Heart right ventricle (tissue), 16 donors: ENCODE measurements around the gene TSPAN9. TPM values are rescaled to one million over a fixed set of nuclear protein-coding genes. Genes with fewer than 3 reads are reported as not detected.

Source experiments
- ATAC-seq, 8 donors: fragments of 200-7000 bp; cut with Tn5 transposase; one replicate each; pipeline ENCODE4 v1.9.1; 2020; ENCODE audit warnings: mild to moderate bottlenecking in 8 of 8, moderate library complexity in 8 of 8, moderate number of reproducible peaks in 1 of 8
- DNase-seq, 2 donors: peaks; one replicate each; pipeline ENCODE4 v3.0.0-alpha.2; 2020
- H3K27ac ChIP-seq, 10 donors: fragments of 200-600 bp; sonication (generic) in 2 of 10; one replicate each; pipeline versions ENCODE4 v1.5.0 to v1.8.0; 2020 to 2022; ENCODE audit warnings: mild to moderate bottlenecking in 3 of 10
- H3K27me3 ChIP-seq, 7 donors: fragments of 200-600 bp; one replicate each; pipeline ENCODE4 v1.8.0; 2021 to 2022; ENCODE audit warnings: mild to moderate bottlenecking in 2 of 7
- H3K36me3 ChIP-seq, 9 donors: fragments of 200-600 bp; sonication (generic) in 1 of 9; one replicate each; pipeline versions ENCODE4 v1.5.0 to v1.8.0; 2020 to 2022; ENCODE audit warnings: mild to moderate bottlenecking in 2 of 9
- H3K4me1 ChIP-seq, 9 donors: fragments of 200-600 bp; sonication (generic) in 1 of 9; one replicate each; pipeline versions ENCODE4 v1.5.0 to v1.8.0; 2020 to 2022; ENCODE audit warnings: mild to moderate bottlenecking in 4 of 9
- H3K4me3 ChIP-seq, 10 donors: fragments of 200-600 bp; sonication (generic) in 2 of 10; one replicate each; pipeline versions ENCODE4 v1.5.0 to v1.8.0; 2020 to 2022; ENCODE audit warnings: mild to moderate bottlenecking in 7 of 10, moderate library complexity in 2 of 10
- H3K9me3 ChIP-seq, 11 donors: fragments of 200-600 bp in 10 of 11; sonication (generic) in 2 of 11; one replicate each; pipeline versions ENCODE4 v1.5.0 to v1.8.0; 2013 to 2022; ENCODE audit warnings: mild to moderate bottlenecking in 2 of 11, control low read depth in 1 of 11, moderate library complexity in 1 of 11
- CTCF ChIP-seq, 9 donors: fragments of 200-600 bp; sonication (generic) in 2 of 9; IDR thresholded peaks; one replicate each; pipeline versions ENCODE4 v1.5.0 to v1.8.0; 2021 to 2022; ENCODE audit warnings: antibody characterized with exemption in 9 of 9, mild to moderate bottlenecking in 5 of 9, moderate library complexity in 1 of 9
- WGBS, 2 donors: extraction: QIAGEN DNeasy Blood & Tissue Kit; methylation state at CpG; one replicate each; pipeline ENCODE4 v1.1.7; 2013; ENCODE audit warnings: inconsistent platforms in 1 of 2; 5-methylcytosine and 5-hydroxymethylcytosine counted together
- intact Hi-C, 10 donors: fragments of 100-400 bp; cut with DNase I; formaldehyde crosslinking; loops; one replicate each; pipeline versions ENCODE4 v1.11.1 to v1.14.2; 2022
- polyA plus RNA-seq, 2 donors: library from polyadenylated mRNA; stranded (reverse); fragments of 200-250 nt; gene quantifications; one replicate each; pipeline ENCODE4 v1.2.3, GENCODE V29; 2013
- total RNA-seq, 10 donors: library from RNA; stranded (reverse); fragmentation: NEBNext Ultra II Directional in 3 of 10; extraction: Animal tissue kit (Norgen Biotek cat#: 25700) in 3 of 10; gene quantifications; one replicate each; pipeline versions ENCODE4 v1.2.1 to v1.2.4, GENCODE V29; 2021 to 2023
- donor health status: Arrhythmogenic right ventricular cardiomyopathy.
- donor health status: ischemic (EF 13 %, LVEDD 7.1; RV severe dilation, severe dysfunction).
- donor health status: healthy with polysubstance abuse.
- donor health status: DM: no; HTN: yes; CAD: no.
- donor health status: DM: no; HTN: no; CAD: no.
- donor health status: ischemic (EF 25% LVEDD 6.9; RV normal size, moderate dysfunction).
- donor health status: ischemic (EF 25% LVEDD 5.7; RV mildly dilated, moderate dysfunction).
- donor health status: healthy.
- donor health status: DM: yes; HTN: yes; CAD: no.
- donor health status: Ischemic cardiomyopathy.
- donor health status: ischemic (EF 35%, LVEDD 5.7; RV mildly dilated, moderate dysfunction).
- donor health status: nonischemic (EF 11% LVEDD 7.7; RV severe dilation, severe dysfunction).
- donor health status: DM: yes; HTN: yes; CAD: no.
- donor health status: PGD.
- donor health status: ischemic (EF 29% LVEDD 5.4; RV normal size, mild dysfunction).
- donor health status: nonischemic (EF 23%, LVEDD 6.1; RV moderate dilation, normal function).

TSPAN9 gene
- total and polyA plus RNA-seq, 12 donors: 63.0 to 401 (median 251) TPM

DNA sequence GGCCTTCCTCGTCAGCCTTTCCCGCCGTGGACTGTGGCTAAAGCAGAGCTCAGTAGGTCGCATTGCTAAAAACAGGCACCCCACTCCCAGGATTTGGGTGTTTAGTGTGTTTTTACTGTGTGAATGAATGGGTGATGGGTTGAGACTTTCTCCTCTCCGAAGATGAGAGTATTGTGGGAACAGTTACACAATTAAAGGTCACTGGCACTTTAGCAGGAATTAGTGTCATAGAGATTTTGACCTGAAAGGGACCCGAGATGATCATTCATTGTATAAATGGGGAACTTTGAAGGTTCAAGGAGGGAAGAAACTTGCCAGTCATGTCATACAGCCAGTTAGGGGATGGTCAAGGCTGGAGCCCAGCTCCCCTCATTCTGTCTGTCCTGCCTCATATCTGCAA, 56.9 kb downstream of the TSPAN9 start:
- ATAC-seq: no peak
- WGBS, 2 donors: 66 to 74% methylated on average over 6 of the region's 6 CpGs
- Histone ChIP-seq H3K27ac (peak overlapping the region in 6 of 10 donors; percentile 40 to 80 (median 74)), H3K27me3 (peaks cover 0 to 12% (median 0%) of the 10 kb centered on the region in 7 donors), H3K36me3 (no peaks in the 10 kb centered on the region), H3K4me3 (no peak overlapping the region), H3K9me3 (no peaks in the 10 kb centered on the region), H3K4me1 (peaks cover 38 to 100% (median 88%) of the 10 kb centered on the region in 9 donors)
- TF ChIP-seq CTCF (IDR thresholded peaks at IDR 0.05): no peak
- intact Hi-C loops: loop anchor here in 8 of 10 donors (2.0 to 10.0 kb wide), 4 partner anchors 57 to 141 kb away; partner anchors contain the start of gene TSPAN9 (in 5 of the 8)
- no peak for DNase-seq

GRCh38 chr12:3134526-3135135, 57.5 kb downstream of the TSPAN9 start:
- Histone ChIP-seq H3K4me1 (peaks cover 35 to 100% (median 85%) of the 10 kb centered on the region in 9 donors), H3K9me3 (no peaks in the 10 kb centered on the region), H3K4me3 (no peak overlapping the region), H3K27ac (peak overlapping the region in 5 of 10 donors; percentile 18 to 76 (median 73)), H3K36me3 (no peaks in the 10 kb centered on the region), H3K27me3 (peaks cover 0 to 12% (median 0%) of the 10 kb centered on the region in 7 donors)
- 87 to 89% methylated on average over 13 of the region's 13 CpGs for WGBS, 2 donors
- no peak for TF ChIP-seq CTCF (IDR thresholded peaks at IDR 0.05)
- ATAC-seq: no peak
- DNase-seq: no peak
- intact Hi-C loops: loop anchor here (1.0 to 10.0 kb wide), 8 partner anchors 57 to 143 kb away; partner anchors contain the start of gene TSPAN9 (in 5 of the 10)

- WGBS, 2 donors: 72 to 74% methylated on average over 19 of the region's 19 CpGs
- peak; percentile 11 to 52 (median 44) for ATAC-seq
- intact Hi-C loops: loop anchor here (1.0 to 10.0 kb wide), 8 partner anchors 61 to 142 kb away; partner anchors contain the start of gene TSPAN9 (in 1 of the 10)
- Histone ChIP-seq H3K4me3 (no peak overlapping the region), H3K9me3 (no peaks in the 10 kb centered on the region), H3K27me3 (peaks cover 0 to 12% (median 0%) of the 10 kb centered on the region in 7 donors), H3K27ac (peak overlapping the region in 1 of 10 donors; percentile 3), H3K4me1 (peaks cover 37 to 100% (median 88%) of the 10 kb centered on the region in 9 donors), H3K36me3 (no peaks in the 10 kb centered on the region)
- no peak for DNase-seq
- TF ChIP-seq CTCF (IDR thresholded peaks at IDR 0.05): peak; percentile 75 to 86 (median 82)
Measured at GRCh38 chr12:3135522-3136461, 58.6 kb downstream of the TSPAN9 start.
